Stimulated activated CD8-positive, alpha-beta memory T cell treated with anti-CD3 and anti-CD28 coated beads, Interleukin-7, amount 100 ng/mL, for 24 hours (primary cell): ENCODE data around the gene NTF3.

Experiments used
- DNase-seq: peaks from one replicate; pipeline ENCODE4 v3.0.0-alpha.2; 2020; ENCODE audit warnings: low read depth

Gene NTF3

GRCh38 chr12:5456906-5457305 is 25.0 kb downstream of the NTF3 start:
- no peak for DNase-seq

DNA sequence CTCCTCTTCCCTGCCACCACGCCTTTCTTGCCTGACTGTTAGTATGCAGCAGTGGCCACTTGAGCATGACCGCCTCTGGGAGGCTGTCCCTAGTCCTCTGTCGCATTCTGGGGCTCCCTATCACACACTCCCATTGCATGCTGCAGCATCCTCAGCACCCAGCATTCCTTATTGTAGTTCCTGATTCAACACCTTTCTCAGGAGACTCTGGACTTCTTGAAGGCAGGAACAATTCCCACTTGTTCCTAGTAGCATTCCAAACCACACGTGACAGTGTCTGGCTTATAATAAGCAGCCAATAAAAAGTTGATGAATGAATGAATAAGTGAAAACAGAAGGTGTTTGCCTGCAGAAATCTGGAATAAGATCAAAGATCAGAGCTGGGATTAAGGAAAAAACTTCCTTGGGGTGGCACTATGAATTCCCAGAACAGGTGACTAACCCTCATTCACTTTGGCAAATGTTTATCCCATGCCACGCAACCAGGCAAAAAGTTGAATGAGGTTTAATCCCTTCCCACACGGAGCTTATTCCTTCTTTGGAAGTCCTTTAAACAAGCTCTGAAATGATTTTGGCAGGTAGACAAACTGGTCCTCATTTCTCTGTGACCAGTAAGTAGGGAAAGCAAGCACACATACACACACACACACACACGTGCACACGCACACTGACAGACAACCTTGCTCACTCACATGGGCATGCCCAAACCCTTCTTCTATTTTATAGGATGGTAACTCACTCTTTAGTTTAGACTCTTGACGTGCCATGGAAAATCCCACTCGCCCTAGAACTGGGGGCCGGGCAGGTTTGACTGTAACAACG is 26.5 kb downstream of the NTF3 start:
- DNase-seq = no peak

GRCh38 chr12:5459051-5459782 is 27.3 kb downstream of the NTF3 start:
- no peak for DNase-seq

- no peak for DNase-seq
Measured at GRCh38 chr12:5460817-5461216, 28.9 kb downstream of the NTF3 start.

GRCh38 chr12:5461966-5462365 is 30.1 kb downstream of the NTF3 start:
- DNase-seq = no peak

DNA sequence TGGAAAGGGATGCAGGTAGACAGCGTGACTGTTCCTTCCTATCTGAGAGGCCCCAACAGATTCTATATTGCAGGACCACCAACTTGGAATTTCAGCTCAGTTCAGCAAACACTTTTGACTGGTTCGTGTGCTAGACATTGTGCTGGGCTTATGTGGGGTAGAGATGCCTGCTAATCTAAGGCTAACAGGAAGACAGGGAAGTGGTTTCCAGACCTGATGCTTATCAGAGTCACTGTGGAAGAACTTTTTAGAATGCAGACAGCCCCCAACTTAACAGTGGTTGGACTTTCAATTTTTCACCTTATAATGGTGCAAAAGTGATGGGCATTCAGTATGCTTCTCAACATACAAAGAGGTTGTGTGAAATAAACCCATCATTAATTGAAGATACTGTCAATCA is 32.2 kb downstream of the NTF3 start:
- no peak for DNase-seq

- no peak for DNase-seq
Measured at GRCh38 chr12:5465384-5465783, 33.5 kb downstream of the NTF3 start.

GRCh38 chr12:5466521-5466960 is 34.6 kb downstream of the NTF3 start:
- no peak for DNase-seq

GRCh38 chr12:5467931-5468330 is 36.0 kb downstream of the NTF3 start:
- DNase-seq = no peak

GRCh38 chr12:5470221-5470620 is 38.3 kb downstream of the NTF3 start:
- no peak for DNase-seq

- DNase-seq = no peak
Measured at GRCh38 chr12:5470703-5471102, 38.8 kb downstream of the NTF3 start.

DNA sequence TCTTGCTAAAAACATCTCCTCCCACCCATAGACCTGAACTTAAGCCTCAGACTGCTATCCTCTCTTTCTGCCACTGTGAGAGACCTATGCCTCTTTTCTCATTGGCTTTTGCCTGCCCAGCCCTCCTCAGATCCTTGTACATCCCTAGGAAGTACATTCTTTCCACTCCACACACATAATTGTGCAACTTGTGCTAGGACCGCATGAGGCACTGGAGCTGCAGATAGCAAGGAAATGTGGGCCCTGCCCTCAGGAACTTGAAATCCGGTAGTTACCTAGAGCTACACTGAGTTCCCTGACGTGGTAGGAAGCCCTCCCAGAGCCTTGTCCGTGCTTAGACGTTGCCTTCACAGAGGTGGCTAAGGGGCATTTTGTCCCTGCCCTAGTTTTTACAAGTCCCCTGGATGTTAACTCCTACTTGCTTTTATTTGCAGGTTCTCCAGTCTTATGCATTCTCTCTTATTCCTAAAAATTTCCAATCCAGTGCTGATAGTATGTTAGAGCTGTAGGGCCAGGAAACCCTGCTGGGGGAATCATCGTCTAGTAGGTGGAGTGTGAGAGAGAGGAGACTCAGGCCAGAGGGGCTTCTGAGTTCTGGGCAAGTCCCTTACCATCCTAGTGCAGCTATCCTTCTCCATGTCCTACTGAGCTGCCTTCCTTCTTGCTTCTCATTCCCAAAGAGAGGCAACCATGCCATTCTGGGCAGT is 41.3 kb downstream of the NTF3 start:
- no peak for DNase-seq

GRCh38 chr12:5473783-5474116 is 41.8 kb downstream of the NTF3 start:
- DNase-seq = no peak

GRCh38 chr12:5476356-5476755 is 44.4 kb downstream of the NTF3 start:
- DNase-seq = no peak

DNA sequence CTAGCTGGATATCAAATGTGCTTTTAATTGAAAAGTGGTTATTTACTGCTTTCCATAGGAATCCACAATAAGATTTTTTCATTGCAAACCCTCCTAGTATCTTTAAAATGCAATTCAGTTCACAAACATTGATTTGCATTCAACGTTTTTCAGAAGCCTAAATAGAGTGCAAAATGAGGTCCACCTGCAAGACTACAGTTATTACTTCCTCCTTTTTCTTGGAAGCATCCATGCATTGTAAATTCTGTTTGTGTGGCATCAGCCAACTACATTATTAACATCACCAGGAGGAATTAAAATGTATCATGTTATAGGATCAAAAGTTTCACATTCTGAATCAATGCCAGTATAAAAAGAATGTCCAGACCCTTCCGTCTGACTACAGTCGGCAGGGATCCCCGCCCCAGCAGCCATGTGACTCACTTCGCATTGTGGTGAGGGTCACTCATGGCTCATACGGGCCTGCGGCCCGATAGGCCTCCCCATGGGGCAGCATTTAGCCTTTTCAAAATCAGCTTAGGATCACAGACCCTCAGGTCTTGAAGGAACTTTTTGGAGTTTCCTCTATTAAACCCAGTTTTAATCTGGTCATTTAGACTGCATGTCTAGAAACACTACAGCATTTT is 46.3 kb downstream of the NTF3 start:
- no peak for DNase-seq

DNA sequence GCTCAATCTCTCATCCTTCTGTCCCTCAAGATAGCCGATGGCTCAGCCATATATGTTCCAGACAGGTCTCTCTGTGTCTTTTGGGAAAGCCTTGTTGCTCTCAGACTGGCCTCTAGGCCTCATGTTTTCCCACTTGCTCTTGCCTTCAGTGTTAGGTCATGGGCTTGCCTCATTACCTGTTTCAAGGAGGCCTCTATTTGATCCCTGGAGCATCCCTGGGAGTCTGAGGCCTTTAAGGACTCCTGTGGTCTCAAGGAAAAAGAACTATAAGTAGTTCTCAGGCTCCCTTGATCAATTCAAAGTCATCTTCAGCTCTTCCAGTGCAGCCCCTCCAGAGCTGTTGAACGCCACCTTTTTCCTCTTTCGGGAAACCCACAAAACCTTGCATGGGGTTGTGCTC is 47.9 kb downstream of the NTF3 start:
- no peak for DNase-seq

DNA sequence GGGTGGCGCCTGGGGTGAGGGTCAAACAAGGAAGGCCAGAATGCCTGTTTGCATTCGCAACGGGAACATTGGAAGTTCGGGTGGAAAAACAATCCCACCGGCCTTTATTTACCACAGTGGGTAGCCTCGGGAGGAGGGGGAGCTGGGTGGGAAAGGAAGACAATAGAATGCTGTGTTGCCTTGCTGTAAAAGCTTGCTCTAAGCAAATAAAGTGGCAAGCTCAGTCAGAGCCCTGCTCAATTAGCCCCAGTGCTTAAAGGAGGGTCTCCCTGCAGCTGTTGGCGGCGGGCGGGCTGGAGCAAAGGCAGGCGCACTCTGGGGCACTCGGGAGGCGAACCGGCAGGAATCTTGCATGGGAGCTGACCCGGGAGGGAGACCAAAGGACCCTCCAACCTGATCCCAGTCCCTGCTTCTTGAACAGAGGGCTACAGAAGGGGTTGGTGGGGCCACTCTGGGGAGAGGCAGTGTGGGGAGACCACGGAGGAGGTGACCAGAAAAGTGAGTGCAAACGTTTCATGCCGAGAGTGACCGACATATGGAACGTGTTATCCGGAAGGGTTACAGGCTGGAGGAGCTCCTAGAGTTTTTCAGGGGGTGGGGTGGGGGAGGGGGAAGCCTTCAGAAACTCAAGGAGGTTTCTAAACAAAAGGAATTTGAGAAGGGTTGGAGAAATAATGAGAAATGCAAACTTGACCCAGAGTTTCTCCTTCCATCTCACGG is 48.5 kb downstream of the NTF3 start:
- no peak for DNase-seq

GRCh38 chr12:5480938-5481303 is 49.0 kb downstream of the NTF3 start:
- DNase-seq = no peak

DNA sequence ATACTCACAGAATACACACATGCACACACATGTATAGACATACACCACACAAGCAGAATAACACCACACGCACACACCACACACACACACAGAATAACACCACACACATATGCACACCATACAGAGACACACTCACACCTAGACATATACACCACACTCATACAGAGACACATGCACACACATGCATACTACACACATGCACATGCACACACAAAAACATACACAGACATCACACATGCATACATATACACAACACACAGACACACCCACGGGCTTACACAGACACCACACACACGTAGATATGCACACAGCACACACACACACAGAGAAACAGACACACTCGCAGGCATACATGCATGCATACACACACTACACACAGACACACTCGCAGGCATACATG is 49.7 kb downstream of the NTF3 start:
- DNase-seq = no peak

DNA sequence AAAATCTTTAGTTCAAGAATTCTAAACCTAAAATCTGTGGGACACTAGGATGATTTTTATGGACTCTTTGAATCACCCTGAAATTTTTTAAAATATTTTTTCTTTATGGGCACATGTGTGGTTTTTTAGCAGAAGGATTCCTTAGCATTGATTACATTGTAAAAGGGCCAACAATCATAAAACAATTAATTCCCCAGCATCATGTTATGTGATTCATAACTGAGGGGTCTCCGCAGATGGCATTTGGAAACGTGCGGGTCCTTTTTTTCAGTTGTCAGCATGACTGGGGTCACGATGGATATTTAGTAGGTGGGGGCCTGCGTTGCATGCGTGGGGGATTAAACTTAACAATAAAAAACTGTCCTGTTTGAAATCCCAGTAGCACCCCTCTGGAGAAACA is 52.5 kb downstream of the NTF3 start:
- DNase-seq = no peak

- no peak for DNase-seq
Measured at GRCh38 chr12:5485454-5485853, 53.5 kb downstream of the NTF3 start.

DNA sequence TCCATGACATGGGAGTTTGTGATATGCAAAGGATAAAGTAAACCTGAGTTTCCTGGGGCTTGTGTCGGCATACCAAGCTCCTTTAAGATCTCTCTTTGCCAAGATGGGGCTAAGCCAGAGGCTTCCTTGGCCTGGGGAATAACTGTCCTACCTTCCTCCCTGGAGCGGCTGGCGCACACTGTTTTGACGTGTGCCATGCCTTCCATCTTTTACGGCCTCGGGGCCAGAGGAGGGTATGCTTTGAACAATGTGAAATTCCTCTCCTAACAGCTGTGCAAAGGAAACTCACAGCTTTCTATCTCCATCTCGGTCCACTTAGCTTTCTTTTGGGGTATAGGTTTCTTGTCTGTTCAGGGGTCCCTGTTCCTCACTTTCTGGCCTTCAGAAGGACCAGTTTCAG is 55.2 kb downstream of the NTF3 start:
- no peak for DNase-seq
